ENCODE results near the gene GJB3. TPM values are rescaled to one million over a fixed set of nuclear protein-coding genes. Genes with fewer than 3 reads are reported as not detected.

The GJB3 gene
- total RNA-seq, 4 donors from 2014 or later, result 204 to 314 (median 239) TPM

DNA sequence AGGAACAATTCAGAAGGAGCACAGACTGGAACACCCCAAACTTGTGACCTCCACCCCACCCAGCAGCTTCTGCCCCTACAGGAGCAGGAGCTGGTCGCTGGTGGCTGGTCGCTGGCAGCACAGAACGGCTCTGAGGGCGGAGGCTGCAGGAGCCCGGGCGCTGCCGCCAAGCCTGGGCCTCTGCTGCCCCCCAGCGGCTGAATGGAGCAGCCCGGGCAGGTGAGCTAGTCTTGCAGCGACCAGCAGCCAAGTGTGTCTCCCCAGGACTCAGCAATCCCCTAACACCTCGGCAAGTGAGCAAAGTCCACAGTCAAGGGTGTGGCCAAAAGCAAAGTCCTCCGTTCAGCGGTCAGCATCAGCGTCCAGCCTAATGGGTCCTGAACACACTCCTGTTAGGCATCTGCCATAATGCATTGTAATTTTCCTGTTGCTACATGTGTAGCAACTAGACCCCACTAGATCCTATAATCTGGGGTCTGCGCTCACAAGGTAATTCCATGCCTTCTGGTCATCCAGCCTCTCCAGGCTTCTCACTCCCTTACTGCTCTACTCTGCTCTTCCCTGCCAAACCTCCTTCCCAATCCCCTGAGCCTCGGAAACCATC lies 38.2 kb upstream of the GJB3 start:
- peak; percentile 55 to 92 for DNase-seq (ENCODE audit: low spot score in 2 of 2)
- H3K4me3 ChIP-seq (ENCODE audit: low read depth, poor library complexity, severe bottlenecking), result no peak overlapping the region
- intact Hi-C loops (cut with DNase I; ENCODE audit: low total_unique reads), result loop anchor here (5.0 kb wide), 1 partner anchor 1110 kb away; no protein-coding TSS in a partner anchor
- TF ChIP-seq, protein P1, sequence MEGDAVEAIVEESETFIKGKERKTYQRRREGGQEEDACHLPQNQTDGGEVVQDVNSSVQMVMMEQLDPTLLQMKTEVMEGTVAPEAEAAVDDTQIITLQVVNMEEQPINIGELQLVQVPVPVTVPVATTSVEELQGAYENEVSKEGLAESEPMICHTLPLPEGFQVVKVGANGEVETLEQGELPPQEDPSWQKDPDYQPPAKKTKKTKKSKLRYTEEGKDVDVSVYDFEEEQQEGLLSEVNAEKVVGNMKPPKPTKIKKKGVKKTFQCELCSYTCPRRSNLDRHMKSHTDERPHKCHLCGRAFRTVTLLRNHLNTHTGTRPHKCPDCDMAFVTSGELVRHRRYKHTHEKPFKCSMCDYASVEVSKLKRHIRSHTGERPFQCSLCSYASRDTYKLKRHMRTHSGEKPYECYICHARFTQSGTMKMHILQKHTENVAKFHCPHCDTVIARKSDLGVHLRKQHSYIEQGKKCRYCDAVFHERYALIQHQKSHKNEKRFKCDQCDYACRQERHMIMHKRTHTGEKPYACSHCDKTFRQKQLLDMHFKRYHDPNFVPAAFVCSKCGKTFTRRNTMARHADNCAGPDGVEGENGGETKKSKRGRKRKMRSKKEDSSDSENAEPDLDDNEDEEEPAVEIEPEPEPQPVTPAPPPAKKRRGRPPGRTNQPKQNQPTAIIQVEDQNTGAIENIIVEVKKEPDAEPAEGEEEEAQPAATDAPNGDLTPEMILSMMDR (IDR thresholded peaks at IDR 0.05), result peak in 1 of 3 donors; percentile 31
- TF ChIP-seq POLR2A (IDR thresholded peaks at IDR 0.05), result no peak
- 11 to 29% methylated on average over 6 to 16 of the region's 16 CpGs for WGBS, 2 donors

- 86 to 89% methylated on average over 6 of the region's 6 CpGs for whole genome bisulfite sequencing, 2 donors
- intact Hi-C loops (cut with DNase I; ENCODE audit: low total_unique reads), result loop anchor here (5.0 kb wide), 1 partner anchor 1111 kb away; no protein-coding TSS in a partner anchor
- no peak for TF ChIP-seq POLR2A (IDR thresholded peaks at IDR 0.05)
- TF ChIP-seq, protein P1 (IDR thresholded peaks at IDR 0.05), result no peak
Measured at GRCh38 chr1:34743775-34744174, 37.2 kb upstream of the GJB3 start.

GRCh38 chr1:34744851-34745250 lies 36.2 kb upstream of the GJB3 start:
- intact Hi-C loops (cut with DNase I; ENCODE audit: low total_unique reads), result loop anchor here (5.0 kb wide), 1 partner anchor 1113 kb away; no protein-coding TSS in a partner anchor

More at GRCh38 chr1:34743775-34744174, 37.2 kb upstream of the GJB3 start:
- no peak overlapping the region for H3K4me3 ChIP-seq (ENCODE audit: low read depth, poor library complexity, severe bottlenecking)
- no peak for DNase-seq (ENCODE audit: low spot score in 2 of 2)

DNA sequence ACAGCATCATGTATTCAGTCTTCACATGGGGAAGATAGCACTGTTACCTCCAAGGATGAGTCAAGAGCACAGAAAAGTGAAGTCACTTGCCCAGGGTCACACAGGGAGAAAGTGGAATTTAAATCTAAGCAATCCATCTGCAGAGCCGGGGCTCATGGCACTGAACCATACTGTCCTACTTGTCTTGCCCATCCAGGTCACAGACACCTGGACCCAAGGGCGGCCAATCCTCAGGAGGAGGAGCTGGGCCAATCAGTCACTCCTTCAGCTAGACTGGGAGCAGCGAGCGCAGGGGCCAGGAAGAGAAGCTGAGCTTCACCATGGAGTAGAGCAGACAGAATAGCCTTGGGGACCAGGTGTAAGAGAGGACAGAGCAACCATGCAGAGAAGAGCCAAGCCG lies 35.3 kb upstream of the GJB3 start:
- no peak overlapping the region for H3K4me3 ChIP-seq (ENCODE audit: low read depth, poor library complexity, severe bottlenecking)
- DNase-seq (ENCODE audit: low spot score in 2 of 2), result peak in 1 of 2 donors; percentile 74
- intact Hi-C loops (cut with DNase I; ENCODE audit: low total_unique reads), result no loop called here
- 65 to 72% methylated on average over 5 of the region's 5 CpGs for WGBS, 2 donors
- TF ChIP-seq, protein P1 (IDR thresholded peaks at IDR 0.05), result no peak
- TF ChIP-seq POLR2A (IDR thresholded peaks at IDR 0.05), result no peak

More at GRCh38 chr1:34744851-34745250, 36.2 kb upstream of the GJB3 start:
- no peak overlapping the region for H3K4me3 ChIP-seq (ENCODE audit: low read depth, poor library complexity, severe bottlenecking)
- TF ChIP-seq, protein P1 (IDR thresholded peaks at IDR 0.05), result no peak
- no peak for TF ChIP-seq POLR2A (IDR thresholded peaks at IDR 0.05)
- DNase-seq (ENCODE audit: low spot score in 2 of 2), result peak in 1 of 2 donors; percentile 56
- 69 to 89% methylated on average over 3 of the region's 3 CpGs for WGBS, 2 donors

GRCh38 chr1:34746101-34746500 lies 34.9 kb upstream of the GJB3 start:
- H3K4me3 ChIP-seq (ENCODE audit: low read depth, poor library complexity, severe bottlenecking), result no peak overlapping the region
- TF ChIP-seq, protein P1 (IDR thresholded peaks at IDR 0.05), result no peak
- TF ChIP-seq POLR2A (IDR thresholded peaks at IDR 0.05), result no peak
- no peak for DNase-seq (ENCODE audit: low spot score in 2 of 2)
- intact Hi-C loops (cut with DNase I; ENCODE audit: low total_unique reads), result no loop called here
- 84 to 90% methylated on average over 4 of the region's 4 CpGs for WGBS, 2 donors

Data from lower leg skin (tissue), 4 donors.